ENCODE data around the gene STAB1. TPM values are rescaled to one million over a fixed set of nuclear protein-coding genes. Genes with fewer than 3 reads are reported as not detected.

STAB1 gene
- total and polyA plus RNA-seq, 2 of the 8 experiments (the other 6 are each of a cell fraction or from before 2014, with no cell fraction given) = 1.0 to 1.9 TPM

GRCh38 chr3:52451237-52452083 is 43.7 kb upstream of the STAB1 start (continued):
- TF ChIP-seq SUZ12 (IDR thresholded peaks at IDR 0.05; ENCODE audit: low read length) (no peak), RAD21 (IDR thresholded peaks at IDR 0.05 in 1 of 2, conservative IDR thresholded peaks at IDR 0.05 in 1 of 2; ENCODE audit: low read depth in 2 of 2, low read length in 2 of 2) (no peak), BRCA1 (IDR thresholded peaks at IDR 0.05; ENCODE audit: low read depth, low read length) (no peak)
